Lung (tissue), 12 donors: ENCODE results near the gene CATSPER1. TPM values are rescaled to one million over a fixed set of nuclear protein-coding genes. Genes with fewer than 3 reads are reported as not detected.

Source experiments
- ATAC-seq: fragments of 200-7000 bp; cut with Tn5 transposase; one replicate; pipeline ENCODE4 v1.9.1; 2020; ENCODE audit warnings: moderate number of reproducible peaks; ENCODE audit not compliant: insufficient read depth, low FRiP score
- DNase-seq, 3 donors: peaks; one replicate each; pipeline ENCODE4 v3.0.0-alpha.2; 2013 to 2017
- H3K27ac ChIP-seq, 2 donors: one replicate each; pipeline ENCODE4 v1.5.1; 2013; ENCODE audit warnings: mild to moderate bottlenecking in 2 of 2, moderate library complexity in 2 of 2, control low read depth in 1 of 2, inconsistent platforms in 1 of 2, low read depth in 1 of 2, low read length in 1 of 2
- H3K27me3 ChIP-seq, 3 donors: one replicate each; pipeline ENCODE4 v1.5.1; 2013; ENCODE audit warnings: low read length in 2 of 3; ENCODE audit not compliant: control insufficient read depth in 3 of 3, insufficient read depth in 3 of 3
- H3K36me3 ChIP-seq, 4 donors: one replicate each; pipeline ENCODE4 v1.5.1; 2013; ENCODE audit warnings: low read length in 4 of 4, mild to moderate bottlenecking in 1 of 4, moderate library complexity in 1 of 4; ENCODE audit not compliant: control insufficient read depth in 4 of 4, insufficient read depth in 4 of 4
- H3K4me1 ChIP-seq, 5 donors: one replicate each; pipeline ENCODE4 v1.5.1; 2013; ENCODE audit warnings: low read length in 5 of 5, mild to moderate bottlenecking in 2 of 5, moderate library complexity in 1 of 5; ENCODE audit not compliant: control insufficient read depth in 5 of 5, insufficient read depth in 5 of 5
- H3K4me3 ChIP-seq: one replicate; pipeline ENCODE4 v1.5.1; 2013; ENCODE audit warnings: mild to moderate bottlenecking, control low read depth, moderate library complexity
- H3K9ac ChIP-seq, 2 donors: one replicate each; pipeline ENCODE4 v1.5.1; 2013; ENCODE audit warnings: low read length in 2 of 2, control low read depth in 1 of 2; ENCODE audit not compliant: insufficient read depth in 1 of 2
- H3K9me3 ChIP-seq, 4 donors: one replicate each; pipeline ENCODE4 v1.5.1; 2013; ENCODE audit warnings: low read length in 3 of 4, mild to moderate bottlenecking in 1 of 4, moderate library complexity in 1 of 4; ENCODE audit not compliant: control insufficient read depth in 4 of 4, insufficient read depth in 3 of 4
- CTCF ChIP-seq: IDR thresholded peaks from 2 replicates; pipeline ENCODE4 v1.5.1; 2012; ENCODE audit warnings: mild to moderate bottlenecking; ENCODE audit errors: control extremely low read depth, extremely low read depth
- WGBS, 2 donors: extraction: QIAGEN DNeasy Blood & Tissue Kit; methylation state at CpG; one replicate each; pipeline ENCODE4 v1.1.7; 2013; 5-methylcytosine and 5-hydroxymethylcytosine counted together
- polyA plus RNA-seq, 2 donors: library from polyadenylated mRNA; stranded (reverse); fragments of 200-250 nt; gene quantifications; one replicate each; pipeline ENCODE4 v1.2.1, GENCODE V29; 2013
- total RNA-seq, 2 donors: library from RNA; depleted of rRNA in 1 of 2; stranded (reverse); fragments of >200 nt in 1 of 2; gene quantifications; one replicate each; pipeline ENCODE4 v1.2.1, GENCODE V29; 2014 to 2021
- donor health status: control.
- donor health status: control.
- donor health status: Bipolar disorder and iron deficiency.
- donor health status: healthy.
- donor health status: DM: yes; HTN: yes; CAD: no.

Gene CATSPER1
- total and polyA plus RNA-seq, 4 donors, result 2.9 to 3.3 (median 3.1) TPM; not detected in 1

GRCh38 chr11:66042227-66042995, 16.1 kb upstream of the CATSPER1 start:
- DNase-seq (no peak), ATAC-seq (no peak)
- Histone ChIP-seq H3K27me3 (peaks cover 0 to 1% (median 0%) of the 10 kb centered on the region in 3 donors), H3K9me3 (no peaks in the 10 kb centered on the region), H3K27ac (no peak overlapping the region), H3K4me3 (no peak overlapping the region), H3K36me3 (no peaks in the 10 kb centered on the region), H3K4me1 (peaks cover 0 to 3% (median 0%) of the 10 kb centered on the region in 5 donors), H3K9ac (no peak overlapping the region)
- TF ChIP-seq CTCF, result no peak
- 96 to 97% methylated on average over 79 to 81 of the region's 81 CpGs for WGBS, 2 donors

GRCh38 chr11:66039765-66040164, 13.5 kb upstream of the CATSPER1 start:
- H3K27ac ChIP-seq, result no peak overlapping the region
- H3K9ac ChIP-seq, result no peak overlapping the region
- H3K9me3 ChIP-seq, result no peaks in the 10 kb centered on the region
- H3K4me1 ChIP-seq, result no peaks in the 10 kb centered on the region
- no peak for ATAC-seq
- H3K27me3 ChIP-seq, result no peaks in the 10 kb centered on the region
- no peak for TF ChIP-seq CTCF
- 84 to 87% methylated on average over 3 of the region's 3 CpGs for WGBS, 2 donors
- no peak for DNase-seq
- no peaks in the 10 kb centered on the region for H3K36me3 ChIP-seq
- no peak overlapping the region for H3K4me3 ChIP-seq

- Histone ChIP-seq H3K9me3 (no peaks in the 10 kb centered on the region), H3K4me1 (no peaks in the 10 kb centered on the region), H3K36me3 (no peaks in the 10 kb centered on the region), H3K4me3 (no peak overlapping the region), H3K27ac (no peak overlapping the region), H3K27me3 (no peaks in the 10 kb centered on the region), H3K9ac (no peak overlapping the region)
- ATAC-seq (no peak), DNase-seq (no peak)
- TF ChIP-seq CTCF, result no peak
- 88 to 100% methylated on average over 3 of the region's 3 CpGs for WGBS, 2 donors
These were observed 11.0 kb upstream of the CATSPER1 start for GRCh38 chr11:66037327-66037726.

GRCh38 chr11:66036334-66036710, 10.0 kb upstream of the CATSPER1 start:
- Histone ChIP-seq H3K27ac (no peak overlapping the region), H3K4me1 (no peaks in the 10 kb centered on the region), H3K36me3 (no peaks in the 10 kb centered on the region), H3K27me3 (no peaks in the 10 kb centered on the region), H3K9ac (no peak overlapping the region), H3K4me3 (no peak overlapping the region), H3K9me3 (no peaks in the 10 kb centered on the region)
- WGBS, 2 donors, result 71 to 88% methylated on average over 5 of the region's 5 CpGs
- ATAC-seq, result no peak
- TF ChIP-seq CTCF, result no peak
- DNase-seq, result no peak
